ENCODE data around the gene RARB.

RARB gene

GRCh38 chr3:25583343-25583742 is 155.3 kb downstream of the RARB start (continued):
- no peak for TF ChIP-seq ISL1 (CRISPR knock-in tag; IDR thresholded peaks at IDR 0.05)

GRCh38 chr3:25584011-25584789 is 156.1 kb downstream of the RARB start:
- TF ChIP-seq ISL1 (CRISPR knock-in tag; IDR thresholded peaks at IDR 0.05) (no peak), TCF4 (CRISPR knock-in tag; IDR thresholded peaks at IDR 0.05; ENCODE audit: borderline replicate concordance) (no peak)
- ATAC-seq, result no peak

GRCh38 chr3:25585361-25586166 is 157.5 kb downstream of the RARB start:
- ATAC-seq, result no peak
- TF ChIP-seq ZFP3 (CRISPR knock-in tag; IDR thresholded peaks at IDR 0.05), result no peak
- no peak for TF ChIP-seq CREB5 (CRISPR knock-in tag; IDR thresholded peaks at IDR 0.05; ENCODE audit: low read depth)
- no peak for TF ChIP-seq RARB (CRISPR knock-in tag; IDR thresholded peaks at IDR 0.05)
- no peak for TF ChIP-seq ESRRG (CRISPR knock-in tag; IDR thresholded peaks at IDR 0.05)
- TF ChIP-seq PPARA (CRISPR knock-in tag; IDR thresholded peaks at IDR 0.05; ENCODE audit: borderline replicate concordance), result no peak
- no peak for TF ChIP-seq CSRNP3 (CRISPR knock-in tag; IDR thresholded peaks at IDR 0.05)

- TF ChIP-seq CSRNP3 (CRISPR knock-in tag; IDR thresholded peaks at IDR 0.05) (no peak), ARNTL (CRISPR knock-in tag; IDR thresholded peaks at IDR 0.05; ENCODE audit: borderline replicate concordance, low read depth) (no peak), TCF4 (CRISPR knock-in tag; IDR thresholded peaks at IDR 0.05; ENCODE audit: borderline replicate concordance) (no peak), SNAI2 (CRISPR knock-in tag; IDR thresholded peaks at IDR 0.05) (no peak), PATZ1 (CRISPR knock-in tag; IDR thresholded peaks at IDR 0.05; ENCODE audit: borderline replicate concordance) (no peak), POU6F1 (CRISPR knock-in tag; IDR thresholded peaks at IDR 0.05; ENCODE audit: borderline replicate concordance, low read depth) (no peak), OSR1 (CRISPR knock-in tag; IDR thresholded peaks at IDR 0.05) (no peak), CSDC2 (CRISPR knock-in tag; IDR thresholded peaks at IDR 0.05) (no peak), CREB5 (CRISPR knock-in tag; IDR thresholded peaks at IDR 0.05; ENCODE audit: low read depth) (no peak), TSHZ2 (CRISPR knock-in tag; IDR thresholded peaks at IDR 0.05) (no peak), BACH2 (CRISPR knock-in tag; IDR thresholded peaks at IDR 0.05; ENCODE audit: borderline replicate concordance) (no peak), ZFP3 (CRISPR knock-in tag; IDR thresholded peaks at IDR 0.05) (no peak), TOX (CRISPR knock-in tag; IDR thresholded peaks at IDR 0.05; ENCODE audit: borderline replicate concordance) (no peak), ZNF8 (CRISPR knock-in tag; IDR thresholded peaks at IDR 0.05) (no peak), RARB (CRISPR knock-in tag; IDR thresholded peaks at IDR 0.05) (no peak), ZFP30 (CRISPR knock-in tag; IDR thresholded peaks at IDR 0.05) (no peak), GLIS3 (CRISPR knock-in tag; IDR thresholded peaks at IDR 0.05) (no peak)
- ATAC-seq, result no peak
Observed at GRCh38 chr3:25586167-25586505, 158.1 kb downstream of the RARB start.

Measured in SK-N-SH treated with all-trans-retinoic acid at 6 μM for 48 hours (cell line).